ENCODE measurements around the gene ARID4B.

GRCh38 chr1:235244974-235245592 is 82.9 kb downstream of the ARID4B start:
- TF ChIP-seq CTCF (conservative IDR thresholded peaks at IDR 0.05 in 1 of 2, IDR thresholded peaks at IDR 0.05 in 1 of 2; ENCODE audit: extremely low read depth in 1 of 2, insufficient read depth in 1 of 2, low read depth in 1 of 2, low read length in 2 of 2) (no peak), EZH2 (IDR thresholded peaks at IDR 0.05; ENCODE audit: borderline replicate concordance, low read length) (no peak)

Data from mammary epithelial cell (primary cell).